ENCODE data around the gene PANK4.
A peak's percentile ranks its signal among the peaks of the same experiment; 100 is the strongest.
"Not testable (repeated sequence)": the region's sequence is repeated elsewhere in the genome, so short reads cannot be mapped to it uniquely, and the experiment has no call there.

Gene PANK4

DNA sequence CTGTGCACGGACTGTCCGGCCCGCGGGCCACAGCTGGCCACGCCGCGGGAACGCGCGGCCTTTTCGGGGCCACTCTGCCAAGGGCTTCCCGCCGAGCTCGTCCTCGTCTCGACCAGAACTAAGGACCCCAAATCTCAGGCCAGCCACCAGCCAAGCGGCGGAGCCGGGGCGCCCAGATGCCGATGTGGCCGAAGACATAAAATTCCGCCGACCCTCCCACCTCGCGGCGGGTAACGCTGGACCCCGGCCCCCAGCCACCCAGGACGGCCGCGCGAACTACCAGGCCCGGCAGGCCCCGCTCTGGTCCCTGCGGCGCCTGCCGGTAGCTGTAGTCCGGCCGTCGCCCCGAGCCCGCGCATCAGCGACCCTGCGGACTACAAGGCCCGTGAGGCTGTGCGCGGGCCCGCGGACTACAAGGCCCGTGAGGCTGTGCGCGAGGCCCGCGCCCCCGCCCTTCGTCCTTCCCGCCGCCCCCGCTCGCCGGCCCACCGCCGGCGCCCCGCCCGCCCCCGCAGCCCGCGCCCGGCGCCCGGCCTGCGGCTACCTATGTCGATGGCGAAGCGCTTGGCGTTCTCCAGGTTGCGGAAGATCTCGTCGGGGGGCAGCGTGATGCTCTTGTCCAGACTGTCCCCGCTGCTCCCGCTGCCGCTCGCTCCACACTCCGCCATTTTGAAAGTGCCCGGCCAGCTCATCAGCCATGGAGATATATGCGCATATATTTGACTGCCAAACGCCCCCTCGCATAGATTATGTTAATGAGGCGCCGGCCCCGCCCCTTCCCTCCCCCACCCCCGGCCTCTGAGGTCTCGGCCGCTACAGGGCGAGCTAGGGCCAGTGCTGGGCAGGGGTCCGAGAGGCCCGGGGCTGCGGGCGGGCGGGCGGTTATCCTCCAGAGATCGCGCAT, at the start of gene PANK4:
TSS of gene PANK4 (minus strand) at position 677 of the 904 bp plus-strand sequence. CDS start at position 668, 9 bp downstream.
- peak; percentile 83 for DNase-seq (ENCODE audit: low read depth)

DNA sequence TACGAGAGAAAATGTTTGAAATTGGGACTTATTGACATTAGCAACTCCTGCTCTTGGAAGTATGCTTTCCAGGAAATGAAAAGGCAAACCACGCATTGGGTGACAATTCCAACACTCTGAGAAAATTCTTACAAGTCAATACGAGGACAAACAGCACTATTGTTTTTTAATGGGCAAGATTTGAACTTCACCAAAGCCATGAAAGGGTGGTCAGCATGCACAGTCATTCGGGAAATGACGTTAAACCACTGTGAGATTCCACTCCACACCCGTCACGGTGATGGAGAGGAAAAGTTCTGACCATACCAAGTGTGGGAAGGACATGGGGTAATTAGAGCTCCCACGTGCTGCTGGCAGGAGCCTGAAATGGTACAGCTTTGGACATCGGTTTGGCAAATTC, 48.0 kb upstream of the PANK4 start:
- no peak for DNase-seq (ENCODE audit: low read depth)

DNA sequence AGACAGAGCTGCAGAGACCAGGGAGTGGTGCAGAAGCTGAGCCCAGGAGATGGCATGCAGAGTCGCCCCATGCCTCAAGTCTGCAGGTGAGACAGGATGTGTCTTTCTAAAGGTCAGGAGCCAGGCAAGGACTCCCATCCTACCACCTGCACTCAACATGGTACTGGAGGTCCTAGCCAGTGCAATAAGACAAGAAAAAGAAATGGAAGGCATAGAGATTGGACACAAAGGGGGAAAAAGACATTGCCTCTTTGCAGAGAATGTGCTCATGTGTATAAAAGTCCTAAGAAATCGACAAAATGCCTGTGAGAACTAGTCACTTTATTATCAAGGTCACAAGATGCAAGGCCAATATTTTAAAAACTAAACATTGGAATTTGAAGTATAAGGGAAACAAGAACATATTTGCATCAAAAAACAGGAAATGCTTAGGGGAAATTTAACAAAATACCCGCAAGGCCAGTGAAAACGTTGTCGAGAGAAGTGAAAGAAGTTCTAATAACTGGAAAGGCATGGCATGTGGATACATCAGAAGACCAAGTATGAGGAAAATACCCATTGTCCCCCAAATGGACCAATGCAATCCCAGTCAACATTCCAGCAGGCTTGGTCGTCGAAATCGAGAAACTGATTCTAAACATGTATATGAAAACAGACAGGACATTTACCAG, 47.0 kb upstream of the PANK4 start:
- DNase-seq (ENCODE audit: low read depth), result no peak

DNA sequence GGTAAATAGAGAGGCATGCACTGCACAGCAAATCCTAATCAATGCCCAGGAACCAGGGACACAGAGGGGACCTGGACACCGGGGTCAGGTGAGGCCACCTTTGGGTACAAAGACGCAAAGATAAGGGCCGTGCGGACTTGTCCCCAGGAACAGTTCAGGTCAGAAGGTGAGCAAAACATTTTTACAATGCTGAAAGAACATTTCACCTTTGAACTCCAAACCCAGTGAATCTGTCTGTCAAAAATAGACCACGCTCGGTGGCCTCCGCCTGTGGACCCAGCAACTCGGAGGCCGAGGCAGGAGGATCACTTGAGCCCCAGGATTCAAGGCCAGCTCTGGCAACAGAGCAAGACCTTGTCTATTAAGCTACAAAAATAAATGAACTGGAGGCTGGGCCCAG, 45.0 kb upstream of the PANK4 start:
- no peak for DNase-seq (ENCODE audit: low read depth)

DNA sequence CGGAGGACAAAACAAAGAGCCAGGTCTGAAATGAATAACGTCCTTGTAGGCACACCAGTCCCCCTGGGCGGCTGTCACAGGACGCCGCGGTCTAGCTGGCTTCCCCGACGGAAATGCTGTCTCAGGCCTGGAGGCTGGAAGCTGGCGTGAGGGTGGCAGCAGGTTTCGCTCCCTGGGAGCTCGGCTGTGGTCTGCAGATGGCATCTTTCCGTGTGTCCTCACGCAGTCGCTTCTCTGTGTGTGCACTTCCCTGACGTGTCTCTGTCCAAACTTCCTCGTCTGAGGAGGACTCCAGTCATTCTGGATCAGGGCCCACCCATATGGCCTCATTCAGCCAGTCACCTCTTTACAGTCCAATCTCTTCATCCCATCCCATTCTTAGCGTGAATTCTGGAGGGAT, 43.9 kb upstream of the PANK4 start:
- DNase-seq (ENCODE audit: low read depth), result no peak

DNA sequence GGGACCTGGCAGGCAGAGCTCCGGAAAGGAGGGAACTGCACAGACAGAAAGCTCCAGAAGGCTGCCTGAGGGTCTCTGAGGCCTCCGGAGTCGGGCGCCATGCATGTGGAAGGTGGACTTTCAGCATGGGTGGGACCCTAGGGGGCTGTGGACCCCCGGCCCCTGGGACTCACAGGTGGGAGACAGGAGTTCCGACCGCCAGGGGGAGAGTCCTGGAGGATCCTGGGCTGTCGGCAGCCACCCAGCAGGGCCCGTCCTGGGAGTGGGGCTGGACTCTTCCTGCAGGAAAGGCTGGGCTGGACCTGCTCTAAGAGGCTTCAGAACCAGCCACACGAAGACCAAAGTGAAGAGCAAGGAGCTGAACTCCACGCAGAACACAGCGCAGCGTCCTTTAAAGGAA, 43.3 kb upstream of the PANK4 start:
- not testable (repeated sequence) for DNase-seq (ENCODE audit: low read depth)

DNA sequence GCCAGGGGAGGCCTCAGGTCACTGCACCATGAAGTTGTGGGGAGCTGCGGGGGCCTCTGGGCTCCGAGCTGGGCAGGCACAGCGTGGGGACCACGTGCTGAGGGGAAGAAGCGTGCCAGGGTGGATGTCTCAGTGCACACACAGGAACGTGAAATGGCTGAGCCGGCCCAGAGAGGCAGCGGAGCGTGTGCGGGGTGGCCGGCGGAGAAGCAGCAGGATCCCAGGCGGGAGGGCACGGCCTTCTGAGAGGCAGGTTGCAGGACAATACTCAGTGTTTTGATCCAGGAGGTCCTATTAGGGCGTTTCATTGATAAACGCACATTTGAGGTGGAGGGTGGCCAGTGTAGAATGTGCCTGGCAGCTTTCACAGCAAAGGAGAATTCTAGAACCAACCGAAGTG, 42.7 kb upstream of the PANK4 start:
- no peak for DNase-seq (ENCODE audit: low read depth)

DNA sequence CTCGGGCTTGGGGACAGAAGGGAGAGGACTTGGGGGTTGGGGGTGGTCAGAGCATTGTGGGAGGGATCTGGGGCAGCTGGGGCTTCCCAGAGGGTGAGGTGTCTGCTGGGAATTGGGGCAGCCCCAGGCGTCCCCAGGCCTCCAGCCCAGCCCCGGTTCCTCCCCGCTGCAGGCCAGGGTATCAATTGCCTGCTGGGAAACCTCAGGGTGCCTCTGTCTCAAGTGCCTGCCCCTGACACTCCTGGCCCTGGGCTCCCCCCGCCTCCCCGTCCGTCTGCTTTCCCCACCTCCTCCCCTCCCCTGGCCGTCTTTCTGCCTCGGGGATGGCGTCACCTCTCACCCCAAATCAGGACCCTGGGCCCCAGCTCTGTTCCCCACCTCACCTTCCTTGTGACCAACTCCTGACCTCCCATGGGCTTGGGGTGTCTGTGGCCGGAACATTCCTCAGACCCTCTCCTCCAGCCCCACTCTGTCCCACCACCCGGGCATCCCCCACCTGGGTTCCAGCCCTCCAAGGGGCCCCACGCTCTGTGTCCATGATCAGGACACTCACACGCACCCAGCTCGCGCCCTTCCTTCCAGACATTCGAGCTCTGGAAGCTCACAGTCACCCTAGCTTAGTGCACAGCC, 41.9 kb upstream of the PANK4 start:
- not testable (repeated sequence) for DNase-seq (ENCODE audit: low read depth)

DNA sequence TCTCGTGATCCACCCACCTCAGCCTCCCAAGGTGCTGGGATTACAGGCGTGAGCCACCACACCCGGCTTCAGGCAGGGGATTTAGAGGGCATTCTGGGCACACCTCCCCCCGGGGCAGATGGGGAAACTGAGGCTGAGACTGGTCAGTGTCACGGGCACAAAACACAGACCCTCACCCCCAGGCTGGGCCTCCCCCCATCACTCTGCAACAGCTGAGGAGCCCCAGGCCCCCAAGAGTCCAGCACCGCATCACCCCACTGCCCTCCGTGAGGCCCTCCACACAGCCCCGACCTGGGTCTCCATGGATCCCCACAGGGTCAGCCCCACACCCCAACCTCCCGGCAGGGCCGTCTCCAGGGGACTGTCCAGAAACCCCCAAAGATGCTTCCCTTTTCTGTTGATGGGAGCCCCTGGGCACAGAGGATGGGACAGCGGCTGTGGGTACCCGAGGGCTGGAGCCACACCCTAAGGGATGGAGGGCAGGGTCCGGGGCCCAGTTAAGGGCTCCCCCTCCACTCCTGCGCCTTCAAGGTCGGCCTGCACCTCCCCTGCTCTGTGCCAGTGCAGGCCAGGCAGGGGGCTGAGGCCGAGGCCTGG, 40.8 kb upstream of the PANK4 start:
- DNase-seq (ENCODE audit: low read depth), result no peak

DNA sequence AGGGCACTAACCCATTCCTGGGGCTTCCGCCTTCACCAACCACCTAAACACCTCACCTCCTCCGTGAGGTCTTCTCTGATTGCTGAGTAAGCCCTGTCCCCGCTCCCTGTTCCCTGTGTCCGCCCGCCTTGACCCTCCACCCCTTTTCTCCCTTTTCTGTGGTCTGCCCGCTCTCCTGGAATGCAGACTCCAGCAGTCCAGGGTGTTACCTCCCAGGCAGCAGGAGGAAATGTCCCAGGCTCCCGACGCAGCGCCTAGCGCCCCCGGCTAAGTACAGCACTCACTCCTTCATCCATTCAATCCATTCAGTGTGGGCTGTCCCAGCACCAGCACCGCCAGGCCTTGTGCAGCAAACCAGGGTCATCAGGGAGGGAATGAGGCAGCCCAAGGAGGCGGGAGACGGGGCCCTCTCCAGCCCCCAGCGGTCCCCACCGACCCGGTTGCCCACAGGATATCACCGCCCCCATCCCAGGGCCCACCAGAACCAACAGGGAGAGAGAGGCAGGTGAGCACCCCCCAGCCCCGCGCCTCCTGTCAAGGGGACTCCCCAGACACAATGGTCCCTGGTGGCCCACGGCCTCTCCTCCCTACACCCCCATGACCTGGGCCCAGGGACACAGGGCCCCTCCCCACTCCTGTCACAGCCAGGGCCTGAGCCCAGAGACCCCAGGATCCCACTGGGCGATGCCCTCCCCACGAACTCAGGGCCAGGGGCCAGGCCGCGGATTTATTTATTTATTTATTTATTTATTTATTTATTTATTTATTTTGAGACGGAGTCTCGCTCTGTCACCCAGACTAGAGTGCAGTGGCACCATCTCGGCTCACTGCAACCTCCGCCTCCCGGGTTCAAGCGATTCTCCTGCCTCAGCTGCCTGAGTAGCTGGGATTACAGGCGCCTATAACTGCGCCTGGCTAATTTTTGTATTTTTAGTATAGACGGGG, 40.0 kb upstream of the PANK4 start:
- DNase-seq (ENCODE audit: low read depth), result no peak

DNA sequence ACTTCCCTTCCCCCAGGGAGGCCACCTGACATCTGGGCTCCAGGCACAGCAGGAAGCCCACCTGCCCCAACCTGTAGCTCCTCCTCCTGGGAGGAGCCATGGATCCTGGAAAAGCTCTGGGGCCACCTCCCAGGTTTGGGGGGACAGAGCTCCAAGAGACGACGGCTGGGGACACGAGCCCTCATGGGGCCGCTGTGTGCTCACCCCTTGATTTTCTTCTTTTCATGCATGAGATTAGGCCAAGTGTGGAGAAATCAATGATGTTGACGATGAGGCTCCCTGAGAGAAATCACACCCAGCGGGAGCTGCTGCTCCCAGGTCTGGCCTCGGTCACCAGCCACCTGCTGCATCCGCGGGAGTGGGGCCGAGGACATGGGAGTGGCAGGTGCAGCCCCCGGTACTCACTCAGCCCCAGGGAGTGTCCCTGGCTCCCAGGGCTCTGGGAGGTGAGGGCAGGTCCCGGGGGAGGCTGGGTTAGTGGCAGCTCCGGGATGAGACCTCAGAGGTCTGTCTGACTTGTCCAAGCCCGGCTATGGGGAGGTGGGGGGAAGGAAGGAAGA, 38.5 kb upstream of the PANK4 start:
- no peak for DNase-seq (ENCODE audit: low read depth)

DNA sequence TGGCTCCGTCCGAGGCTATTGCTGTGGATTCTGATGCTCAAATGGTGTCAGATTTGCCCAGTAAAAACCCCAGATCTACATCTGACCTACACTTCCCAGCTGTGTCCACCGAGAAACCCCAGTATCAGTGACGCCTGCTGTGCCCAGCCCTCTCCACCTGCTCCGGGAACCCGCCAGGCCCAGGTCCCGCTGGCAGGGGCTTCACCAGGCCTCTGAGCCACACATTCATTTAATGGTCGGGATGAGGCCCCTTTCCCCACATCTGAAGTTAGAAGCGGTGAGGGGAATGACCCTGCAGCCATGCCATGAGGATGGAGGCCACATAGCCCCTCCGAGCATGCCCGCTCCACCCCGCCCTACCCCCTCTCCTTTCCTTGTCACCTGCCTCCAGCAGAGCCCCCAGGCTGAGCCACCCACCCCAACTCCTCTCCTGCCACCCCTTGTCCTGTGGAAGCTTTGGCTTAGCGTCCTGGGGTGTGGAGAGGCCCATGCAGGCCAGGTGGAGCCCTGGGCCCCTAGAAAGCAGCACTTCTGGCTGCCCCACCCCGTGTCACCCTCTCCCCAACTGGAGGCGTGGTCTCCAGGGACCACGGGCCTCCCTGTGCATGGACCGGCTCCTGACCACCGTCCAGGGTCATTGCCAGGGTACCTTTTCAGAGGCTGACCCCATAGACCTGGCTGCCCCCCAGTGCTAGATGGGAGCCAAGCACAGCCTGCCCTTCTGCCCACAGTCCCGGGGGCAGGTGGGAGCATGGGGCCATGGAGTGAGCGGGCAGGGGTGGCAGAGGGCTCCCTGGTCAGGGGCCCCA, 37.8 kb upstream of the PANK4 start:
- DNase-seq (ENCODE audit: low read depth), result no peak

DNA sequence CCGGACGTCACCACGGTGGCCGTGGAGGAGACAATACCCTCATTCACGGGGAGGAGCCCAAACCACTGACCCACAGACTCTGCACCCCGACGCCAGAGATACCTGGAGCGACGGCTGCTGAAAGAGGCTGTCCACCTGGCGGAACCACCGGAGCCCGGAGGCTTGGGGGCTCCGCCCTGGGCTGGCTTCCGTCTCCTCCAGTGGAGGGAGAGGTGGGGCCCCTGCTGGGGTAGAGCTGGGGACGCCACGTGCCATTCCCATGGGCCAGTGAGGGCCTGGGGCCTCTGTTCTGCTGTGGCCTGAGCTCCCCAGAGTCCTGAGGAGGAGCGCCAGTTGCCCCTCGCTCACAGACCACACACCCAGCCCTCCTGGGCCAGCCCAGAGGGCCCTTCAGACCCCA, 36.8 kb upstream of the PANK4 start:
- DNase-seq (ENCODE audit: low read depth), result no peak

DNA sequence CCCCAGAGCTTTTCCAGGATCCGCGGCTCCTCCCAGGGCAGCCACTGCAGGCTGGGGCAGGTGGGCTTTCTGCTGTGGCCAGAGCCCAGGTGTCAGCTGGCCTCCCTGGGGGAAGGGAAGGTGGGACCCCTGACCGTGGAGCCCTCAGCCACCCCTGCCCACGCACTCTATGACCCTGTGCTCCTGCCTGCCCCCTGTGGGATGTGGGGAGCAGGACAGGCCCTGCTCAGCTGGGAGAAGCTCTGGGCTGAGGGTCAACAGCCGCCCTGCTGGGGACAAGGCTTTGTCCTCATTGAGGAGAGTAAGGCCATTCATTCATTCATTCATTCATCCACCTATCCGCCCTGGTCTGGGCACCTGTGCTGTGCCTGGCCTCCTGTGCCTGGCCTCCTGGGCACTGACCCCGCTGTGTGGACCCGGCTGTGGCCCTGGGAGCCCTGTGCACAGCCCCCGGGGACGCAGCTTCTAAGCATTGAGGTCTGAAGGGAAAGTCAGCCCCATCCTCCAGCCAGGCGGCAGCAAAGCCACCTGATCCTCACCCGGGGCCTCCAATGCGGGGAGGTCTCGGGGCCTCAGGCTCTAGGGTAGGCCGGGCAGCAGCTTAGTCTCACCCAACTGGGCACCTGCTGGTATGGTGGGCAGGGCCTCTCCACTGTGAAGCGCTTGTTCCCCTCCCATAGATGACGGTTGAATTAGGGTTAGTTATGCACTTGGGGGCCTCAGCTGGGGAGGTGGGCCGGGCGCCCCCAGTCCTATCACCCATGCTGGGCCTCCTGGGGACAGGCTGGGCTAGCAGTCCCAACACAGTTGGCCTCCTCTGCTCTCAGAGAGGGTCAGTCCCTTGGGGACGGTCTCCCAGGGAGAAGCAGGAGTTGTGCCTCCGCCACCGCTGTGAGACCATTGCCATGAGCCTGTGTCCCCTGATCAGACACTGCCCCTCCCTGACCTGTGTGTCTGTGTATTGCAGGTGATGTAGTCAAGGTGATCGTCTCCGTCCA, 35.8 kb upstream of the PANK4 start:
- no peak for DNase-seq (ENCODE audit: low read depth)

DNA sequence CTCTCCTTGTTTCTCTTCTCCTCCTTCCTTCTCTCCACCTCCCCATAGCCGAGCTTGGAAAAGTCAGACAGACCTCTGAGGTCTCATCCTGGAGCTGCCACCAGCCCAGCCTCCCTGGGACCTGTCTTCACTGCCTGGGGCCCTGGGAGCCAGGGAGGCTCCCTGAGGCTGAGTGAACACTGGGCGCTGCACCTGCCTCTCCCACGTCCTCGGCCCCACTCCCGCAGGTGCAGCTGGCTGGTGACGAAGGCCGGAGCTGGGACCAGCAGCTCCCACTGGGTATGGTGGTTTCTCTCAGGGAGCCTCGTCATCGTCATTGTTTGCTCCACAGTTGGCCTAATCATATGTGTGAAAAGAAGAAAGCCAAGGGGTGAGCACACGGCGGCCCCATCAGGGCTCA, 35.0 kb upstream of the PANK4 start:
- DNase-seq (ENCODE audit: low read depth), result no peak

DNA sequence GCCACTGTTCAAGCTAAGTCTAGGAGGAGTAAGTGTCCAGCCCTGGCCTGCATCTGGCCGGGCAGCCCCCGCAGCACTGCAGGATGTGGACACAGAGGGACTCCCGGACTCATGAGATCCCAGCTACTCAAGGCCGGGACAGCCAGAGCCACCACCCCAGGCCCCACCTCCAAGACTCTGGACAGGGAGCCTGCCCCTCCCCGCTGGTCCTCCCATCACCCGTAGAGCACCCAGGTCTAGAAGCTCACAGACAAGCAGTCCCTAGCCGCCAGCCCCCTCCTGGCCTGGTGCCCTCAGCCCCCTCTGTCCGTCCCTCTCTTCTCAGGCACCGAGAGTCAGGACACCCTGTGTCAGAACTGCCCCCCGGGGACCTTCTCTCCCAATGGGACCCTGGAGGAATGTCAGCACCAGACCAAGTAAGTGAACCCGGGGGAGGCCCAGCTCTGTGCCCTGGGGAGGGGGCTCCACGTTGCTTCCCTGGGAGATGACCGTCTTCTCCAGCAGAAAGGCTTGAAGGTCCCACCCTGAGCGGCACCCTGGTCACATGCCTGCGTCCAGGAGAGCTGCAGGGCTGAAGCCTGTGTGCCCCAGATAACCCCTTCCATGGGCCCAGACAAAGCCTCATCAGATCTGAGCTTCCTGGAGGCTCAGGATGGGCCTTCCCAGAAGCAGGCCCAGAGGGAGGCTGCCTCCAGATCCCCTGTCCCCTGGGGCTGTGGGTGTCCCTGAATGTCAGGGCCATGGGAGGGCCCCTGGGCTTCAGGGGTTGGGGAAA, 34.1 kb upstream of the PANK4 start:
- DNase-seq (ENCODE audit: low read depth), result no peak

DNA sequence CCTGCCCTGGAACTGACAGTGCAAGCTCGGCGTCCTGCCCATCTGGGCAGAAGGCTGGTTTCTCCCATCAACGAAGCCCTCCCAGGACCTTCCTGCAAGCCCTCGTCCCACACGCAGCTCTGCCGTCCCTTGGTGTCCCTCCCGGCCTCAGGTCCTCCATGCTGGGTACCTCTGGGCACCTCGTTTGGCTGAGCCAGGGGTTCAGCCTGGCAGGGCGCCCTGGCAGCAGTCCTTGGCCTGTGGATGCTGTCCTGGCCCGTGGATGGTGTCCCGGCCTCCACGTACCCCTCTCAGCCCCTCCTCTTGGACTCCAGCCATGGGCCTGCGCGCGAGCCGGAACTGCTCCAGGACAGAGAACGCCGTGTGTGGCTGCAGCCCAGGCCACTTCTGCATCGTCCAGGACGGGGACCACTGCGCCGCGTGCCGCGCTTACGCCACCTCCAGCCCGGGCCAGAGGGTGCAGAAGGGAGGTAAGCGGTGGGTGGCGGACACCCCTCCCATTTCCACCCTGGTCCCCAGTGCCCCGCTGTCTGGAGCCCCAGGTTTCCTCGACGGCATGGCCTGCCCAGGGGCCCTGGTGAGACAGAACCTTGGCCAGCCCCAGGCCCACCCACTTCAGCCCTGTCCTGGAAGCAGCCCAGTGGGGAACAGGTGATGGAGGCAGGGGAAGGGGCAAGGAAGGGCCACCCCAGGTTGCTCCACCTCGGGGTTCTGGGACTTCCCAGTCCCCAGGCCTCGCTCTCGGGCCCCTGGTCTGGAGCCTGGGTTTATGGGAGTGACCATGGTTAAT, 33.3 kb upstream of the PANK4 start:
- DNase-seq (ENCODE audit: low read depth), result no peak
